Frontal cortex (tissue), 4 donors: ENCODE results near the gene GMEB2. TPM values are rescaled to one million over a fixed set of nuclear protein-coding genes. Genes with fewer than 3 reads are reported as not detected.
"Not testable (repeated sequence)": the region's sequence is repeated elsewhere in the genome, so short reads cannot be mapped to it uniquely, and the experiment has no call there.

ENCODE experiments used
- DNase-seq, 2 donors: peaks; one replicate each; pipeline ENCODE4 v3.0.0; 2012; ENCODE audit warnings: low spot score in 2 of 2
- FAIRE-seq: peaks from 2 replicates; lab custom pipeline; 2012; peaks lifted over from hg19 to GRCh38; lab: Jason Lieb, UNC
- total RNA-seq: library from RNA; depleted of rRNA; stranded (reverse); fragments of >200 nt; gene quantifications from one replicate; pipeline ENCODE4 v1.2.3, GENCODE V29; 2014
- donor health status: control.
- donor health status: control.
- donor health status: control.

Gene GMEB2
- total RNA-seq, 1 donor from 2014 or later = 6.1 TPM

- no peak for FAIRE-seq
These were observed 14.4 kb upstream of the GMEB2 start for GRCh38 chr20:63641146-63641791.

GRCh38 chr20:63640686-63641085, 13.8 kb upstream of the GMEB2 start:
- not testable (repeated sequence) for DNase-seq, FAIRE-seq

More at GRCh38 chr20:63641146-63641791, 14.4 kb upstream of the GMEB2 start:
- no peak for DNase-seq

GRCh38 chr20:63640086-63640485, 13.2 kb upstream of the GMEB2 start:
- no peak for DNase-seq
- no peak for FAIRE-seq

DNA sequence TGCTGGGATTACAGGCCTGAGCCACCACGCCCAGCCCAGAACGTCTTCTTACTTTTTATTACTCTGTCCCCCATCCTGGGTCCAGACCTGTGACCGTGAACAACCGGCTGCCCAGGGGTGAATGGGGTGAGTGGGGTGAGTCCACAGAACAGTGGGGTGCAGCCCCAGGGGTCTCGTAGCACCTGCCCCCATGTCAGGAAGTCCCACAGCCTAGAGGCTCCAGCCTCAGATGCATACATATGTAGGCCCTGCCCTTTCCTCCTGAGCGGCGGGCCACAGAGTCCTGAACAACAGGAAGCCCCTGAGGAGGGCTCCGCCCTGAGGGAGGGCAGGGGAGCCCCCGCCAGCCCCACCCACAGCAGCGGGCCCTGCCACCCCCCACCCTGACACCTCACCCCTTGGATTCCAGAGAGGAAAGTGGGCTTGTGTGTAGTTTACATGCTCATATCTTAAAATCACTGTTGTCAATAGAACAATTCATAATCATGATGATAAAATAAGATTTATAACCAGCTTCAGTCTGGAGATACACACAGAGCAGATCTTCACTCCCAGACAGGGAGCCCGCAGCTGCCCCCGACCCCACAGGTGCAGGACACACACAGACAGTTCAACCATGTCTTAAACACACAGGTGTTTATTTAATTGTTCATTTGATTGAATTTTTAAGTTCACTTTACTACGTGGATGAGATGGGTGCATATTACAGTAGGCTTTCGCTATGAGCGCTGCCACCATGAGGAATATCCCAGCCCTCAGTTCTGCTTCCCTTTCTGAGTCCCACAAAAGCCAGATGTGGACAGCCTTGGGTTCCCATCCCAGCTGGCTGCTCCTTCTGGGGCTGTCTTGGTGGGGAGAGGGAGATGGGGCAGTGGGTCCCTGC, 12.4 kb upstream of the GMEB2 start:
- DNase-seq (no peak), FAIRE-seq (no peak)

DNA sequence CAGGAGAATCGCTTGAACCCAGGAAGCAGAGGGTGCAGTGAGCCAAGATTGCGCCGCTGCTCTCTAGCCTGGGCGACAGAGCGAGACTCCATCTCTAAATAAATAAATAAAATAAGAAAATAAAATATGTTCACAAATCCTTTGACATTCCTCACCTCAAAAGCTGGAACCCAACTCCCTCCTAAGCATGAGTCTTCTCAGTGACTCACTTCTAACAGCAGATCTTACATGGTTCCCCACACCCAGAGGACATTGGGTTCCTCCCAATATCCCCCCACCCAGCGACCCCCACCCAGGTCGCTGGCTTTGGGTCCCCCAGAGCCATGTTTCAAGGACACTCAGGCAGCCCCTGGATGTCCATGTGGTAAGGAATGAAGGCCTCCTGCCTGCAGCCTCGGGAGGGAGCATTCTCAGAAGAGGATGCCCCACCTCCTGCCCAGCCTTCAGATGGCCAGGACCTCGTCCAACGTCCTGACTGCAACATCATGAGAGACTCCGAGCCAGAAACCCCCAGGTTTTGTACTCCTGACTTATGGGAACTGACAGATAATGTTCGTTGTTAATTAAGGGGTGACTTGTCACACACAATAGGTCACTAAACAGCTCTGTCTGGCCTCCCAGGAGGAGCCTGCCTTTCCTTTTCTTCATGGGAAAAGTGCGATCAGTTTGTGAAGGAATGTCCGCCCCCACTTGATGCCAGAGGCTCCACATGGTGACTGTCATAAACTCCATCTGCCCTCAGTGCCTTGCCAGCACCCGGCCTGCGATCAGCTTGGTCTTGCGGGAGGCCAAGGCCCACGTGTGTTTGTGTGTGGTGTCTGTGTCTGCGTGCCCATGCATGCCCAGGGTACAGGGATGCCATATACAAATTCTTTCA, 10.1 kb upstream of the GMEB2 start:
- FAIRE-seq = no peak
- DNase-seq = no peak

GRCh38 chr20:63635431-63636141, 8.7 kb upstream of the GMEB2 start:
- no peak for DNase-seq
- FAIRE-seq = no peak

- FAIRE-seq = no peak
- DNase-seq = no peak
These were observed 6.8 kb upstream of the GMEB2 start for GRCh38 chr20:63633732-63634131.

GRCh38 chr20:63631426-63631825, 4.5 kb upstream of the GMEB2 start:
- not testable (repeated sequence) for FAIRE-seq, DNase-seq

DNA sequence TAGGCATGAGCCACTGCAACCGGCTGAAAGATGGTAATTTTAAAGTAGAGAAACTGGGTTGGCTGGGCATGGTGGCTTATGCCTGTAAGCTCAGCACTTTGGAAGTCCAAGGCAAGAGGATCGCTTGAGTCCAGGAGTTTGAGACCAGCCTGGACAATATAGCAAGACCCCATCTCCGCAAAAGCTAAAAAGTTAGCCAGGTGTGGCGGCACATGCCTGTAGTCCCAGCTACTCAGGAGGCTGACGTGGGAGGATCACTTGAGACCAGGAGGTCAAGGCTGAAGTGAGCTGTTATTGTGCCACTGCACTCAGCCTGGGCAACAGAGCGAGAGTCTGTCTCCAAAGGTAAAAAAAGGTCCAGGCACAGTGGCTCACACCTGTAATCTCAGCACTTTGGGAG, 4.1 kb upstream of the GMEB2 start:
- DNase-seq, FAIRE-seq: not testable (repeated sequence)

DNA sequence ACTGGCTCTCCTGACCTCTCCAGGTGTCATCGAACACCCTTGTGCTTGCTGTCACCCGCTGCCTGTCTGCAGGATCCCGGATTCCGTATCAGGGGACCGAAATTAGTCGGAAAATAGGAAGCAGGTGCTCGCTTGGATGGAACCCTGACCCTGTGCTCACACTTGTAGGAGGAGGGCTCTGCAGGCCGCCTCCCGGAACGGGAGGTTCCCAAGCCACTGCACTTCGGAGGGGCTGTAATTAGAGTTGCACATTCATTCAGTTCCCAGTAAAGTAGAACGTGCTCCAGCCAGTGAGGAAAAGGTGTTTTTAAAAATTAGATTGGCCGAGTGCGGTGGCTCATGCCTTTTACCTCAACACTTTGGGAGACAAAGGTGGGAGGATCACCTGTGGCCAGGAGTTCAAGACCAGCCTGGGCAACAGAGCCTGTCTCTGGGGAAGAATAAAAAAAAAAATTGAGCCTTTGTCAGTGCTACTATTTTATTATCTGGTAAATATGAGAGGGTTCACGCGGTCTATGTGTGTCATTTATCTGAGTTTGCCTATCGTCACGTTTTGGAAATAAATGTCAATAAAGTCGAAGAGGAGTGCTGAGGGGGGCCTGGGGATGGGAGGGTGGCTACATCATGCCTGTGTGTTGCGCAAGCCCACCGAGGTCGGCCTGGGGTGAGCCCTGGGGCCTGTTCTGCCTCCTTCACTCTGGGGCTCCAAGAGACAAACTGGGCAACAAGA, 1.5 kb upstream of the GMEB2 start:
- FAIRE-seq (no peak), DNase-seq (no peak)

DNA sequence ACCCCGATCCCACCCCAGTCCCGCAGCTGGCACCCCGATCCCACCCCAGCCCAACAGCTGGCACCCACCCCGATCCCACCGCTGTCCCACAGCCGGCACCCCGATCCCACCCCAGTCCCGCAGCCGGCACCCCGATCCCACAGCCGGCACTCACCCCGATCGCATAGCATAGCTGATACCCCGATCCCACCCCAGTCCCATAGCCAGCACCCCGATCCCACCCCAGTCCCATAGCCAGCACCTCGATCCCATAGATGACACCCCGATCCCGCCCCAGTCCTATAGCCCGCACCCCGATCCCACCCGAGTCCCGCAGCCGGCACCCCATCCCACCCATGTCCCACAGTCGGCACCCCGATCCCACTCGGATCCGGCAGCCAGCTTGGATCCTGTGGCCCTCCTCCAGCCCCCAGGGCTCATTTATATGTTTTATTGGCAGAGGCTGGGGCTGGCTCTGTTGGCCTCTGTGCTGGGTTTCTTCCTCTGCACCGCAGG, 897 bp upstream of the GMEB2 start:
- DNase-seq = no peak
- FAIRE-seq = no peak

DNA sequence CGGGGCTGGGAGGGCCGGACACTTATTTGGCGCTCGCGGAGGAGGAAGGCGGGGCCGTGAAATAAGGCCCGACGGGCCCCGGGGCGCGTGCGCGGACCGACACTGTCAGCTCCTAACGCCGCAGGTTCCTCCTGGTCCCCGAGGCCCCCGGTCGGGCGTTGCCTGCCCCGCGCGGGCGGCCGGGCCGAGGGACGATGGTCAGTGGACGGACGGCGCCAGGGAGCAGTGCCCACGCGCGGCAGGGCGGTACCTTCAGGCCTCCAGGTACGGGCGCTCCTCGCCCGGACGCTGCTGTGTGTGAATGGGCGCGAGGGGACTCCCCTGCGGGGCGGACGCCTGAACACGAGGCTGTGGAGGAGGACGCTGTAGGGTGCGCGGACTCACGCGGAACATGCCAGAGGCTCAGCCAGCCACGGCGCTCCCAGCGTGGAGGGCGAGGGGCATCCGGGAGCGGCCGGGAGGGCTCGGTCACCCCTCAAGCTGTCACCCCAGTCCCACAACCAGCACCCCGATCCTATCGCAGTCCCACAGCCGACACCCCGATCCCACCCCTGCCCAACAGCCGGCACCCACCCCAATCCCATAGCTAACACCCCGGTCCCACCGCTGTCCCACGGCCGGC, 339 bp upstream of the GMEB2 start:
- DNase-seq (peak; percentile 97 to 99), FAIRE-seq (no peak)

GRCh38 chr20:63625771-63626423, 1.0 kb downstream of the GMEB2 start:
- no peak for DNase-seq
- no peak for FAIRE-seq

DNA sequence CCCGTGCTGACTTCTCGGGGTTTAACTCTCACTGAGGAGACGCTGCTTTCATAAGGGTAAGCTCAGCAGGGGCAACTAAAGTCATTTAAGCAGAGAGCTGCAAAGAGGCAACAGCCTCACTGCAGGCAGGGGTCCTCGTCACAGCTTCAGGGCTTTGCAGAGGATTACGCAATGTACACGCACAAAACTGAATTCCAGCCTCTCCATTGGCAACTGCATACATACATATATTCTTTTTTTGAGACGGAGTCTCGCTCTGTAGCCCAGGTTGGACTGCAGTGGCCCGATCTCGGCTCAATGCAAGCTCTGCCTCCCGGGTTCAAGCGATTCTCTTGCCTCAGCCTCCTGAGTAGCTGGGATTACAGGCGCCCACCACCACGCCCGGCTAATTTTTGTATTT, 2.4 kb downstream of the GMEB2 start:
- DNase-seq (no peak), FAIRE-seq (no peak)

GRCh38 chr20:63622732-63623131, 4.2 kb downstream of the GMEB2 start:
- DNase-seq (no peak), FAIRE-seq (no peak)

DNA sequence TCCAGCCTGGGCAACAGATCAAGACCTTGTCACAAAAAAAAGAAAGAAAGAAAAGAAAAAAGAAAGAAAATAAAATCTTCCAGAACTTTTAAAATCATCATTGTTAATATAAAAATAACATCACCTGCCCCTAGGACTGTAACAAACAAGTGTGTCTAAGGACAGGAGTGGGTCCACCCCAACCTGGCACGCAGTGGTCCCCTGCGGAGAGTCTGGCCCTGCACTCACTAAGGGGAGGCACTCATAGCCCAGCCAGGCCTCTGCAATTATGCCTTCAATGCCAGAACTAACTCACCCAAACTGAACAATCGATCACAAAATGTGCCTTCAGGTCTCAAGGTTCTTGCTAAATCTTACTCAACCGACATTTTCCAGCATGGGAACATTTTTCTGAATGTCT, 4.8 kb downstream of the GMEB2 start:
- FAIRE-seq = no peak
- no peak for DNase-seq

DNA sequence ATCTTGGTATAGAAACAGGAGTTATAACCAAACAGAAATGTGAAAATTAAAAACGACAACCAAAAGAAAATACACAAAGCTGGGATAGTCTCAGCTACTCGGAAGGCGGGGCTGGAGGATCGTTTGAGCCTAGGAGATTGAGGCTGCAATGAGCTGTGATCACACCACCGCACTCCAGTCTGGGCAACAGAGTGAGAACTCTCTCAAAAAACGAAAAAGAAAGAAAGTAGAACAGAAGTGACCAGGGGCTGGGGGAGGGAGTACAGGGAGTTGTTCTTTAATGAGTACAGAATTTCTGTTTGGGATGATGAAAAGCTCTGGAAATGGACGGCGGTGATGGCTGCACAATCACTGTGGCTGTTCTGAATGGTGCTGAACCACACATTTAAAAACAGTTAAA, 5.9 kb downstream of the GMEB2 start:
- DNase-seq (no peak), FAIRE-seq (no peak)

- DNase-seq (no peak), FAIRE-seq (no peak)
These were observed 7.4 kb downstream of the GMEB2 start for GRCh38 chr20:63619505-63619904.
